Kidney (tissue), 22 donors: Measurements from ENCODE around the gene TANC1. TPM values are rescaled to one million over a fixed set of nuclear protein-coding genes. Genes with fewer than 3 reads are reported as not detected.

ENCODE experiments used
- DNase-seq, 5 donors: peaks; one replicate each; pipeline ENCODE4 v3.0.0-alpha.2; 2013 to 2020
- FAIRE-seq: peaks from 2 replicates; lab custom pipeline; 2012; peaks lifted over from hg19 to GRCh38; lab: Jason Lieb, UNC
- H3K27ac ChIP-seq, 2 donors: one replicate each; pipeline ENCODE4 v1.7.0; 2013; ENCODE audit warnings: low read depth in 2 of 2, low read length in 2 of 2, inconsistent platforms in 1 of 2
- H3K27me3 ChIP-seq: one replicate; pipeline ENCODE4 v1.7.1; 2013; ENCODE audit warnings: low read length, inconsistent platforms; ENCODE audit not compliant: control insufficient read depth, insufficient read depth
- H3K36me3 ChIP-seq, 3 donors: one replicate each; pipeline versions ENCODE4 v1.7.0 to v1.7.1; 2013; ENCODE audit warnings: low read length in 3 of 3, control low read depth in 1 of 3, inconsistent platforms in 1 of 3; ENCODE audit not compliant: insufficient read depth in 3 of 3, control insufficient read depth in 2 of 3
- H3K4me1 ChIP-seq, 3 donors: one replicate each; pipeline versions ENCODE4 v1.7.0 to v1.7.1; 2013; ENCODE audit warnings: low read length in 3 of 3, inconsistent platforms in 1 of 3, low read depth in 1 of 3; ENCODE audit not compliant: control insufficient read depth in 2 of 3, insufficient read depth in 2 of 3
- H3K4me3 ChIP-seq, 3 donors: one replicate each; pipeline versions ENCODE4 v1.7.0 to v1.8.1; 2013; ENCODE audit warnings: low read length in 3 of 3, control low read depth in 1 of 3, inconsistent platforms in 1 of 3
- H3K9ac ChIP-seq, 3 donors: one replicate each; pipeline versions ENCODE4 v1.7.0 to v1.7.1; 2013; ENCODE audit warnings: low read length in 3 of 3, control low read depth in 1 of 3, inconsistent platforms in 1 of 3
- H3K9me3 ChIP-seq, 3 donors: one replicate each; pipeline versions ENCODE4 v1.7.0 to v1.7.1; 2013; ENCODE audit warnings: low read length in 3 of 3, control low read depth in 1 of 3, inconsistent platforms in 1 of 3; ENCODE audit not compliant: control insufficient read depth in 2 of 3, insufficient read depth in 1 of 3
- intact Hi-C: fragments of 100-400 bp; cut with DNase I; formaldehyde crosslinking; loops from one replicate; pipeline ENCODE4 v1.11.1; 2022
- long read RNA-seq, 10 donors: library from polyadenylated mRNA in 1 of 10; unstranded in 1 of 10; transcript quantifications; one replicate each; pipeline ENCODE4 v2.0.0 and lab custom pipeline, GENCODE V29; 2021 to 2026
- polyA plus RNA-seq: library from polyadenylated mRNA; stranded (reverse); fragments of 350-450 nt; fragmentation: Illumina TruSeq; extraction: RNeasy Lipid Tissue Mini Kit (QIAGEN cat#74804); gene quantifications from one replicate; pipeline ENCODE4 v1.2.3, GENCODE V29; 2014; ENCODE audit warnings: low read depth, low replicate concordance; ENCODE audit not compliant: insufficient read depth
- total RNA-seq: library from RNA; stranded (reverse); fragmentation: NEBNext Ultra II Directional; extraction: Animal tissue kit (Norgen Biotek cat#: 25700); gene quantifications from one replicate; pipeline ENCODE4 v1.2.1, GENCODE V29; 2021
- TF ChIP-seq, protein P1 (sequence below): IDR thresholded peaks from 3 replicates; pipeline ENCODE4 v1.5.1; 2012; ENCODE audit warnings: mild to moderate bottlenecking, moderate library complexity, borderline replicate concordance; ENCODE audit not compliant: insufficient read depth; ENCODE audit errors: extremely low read depth
- donor health status: control.
- donor health status: control.
- donor health status: control.
- donor health status: control.
- donor health status: control.
- donor health status: DM: yes; HTN: yes; CAD: no.
- donor health status: Normal renal cell carcinoma (clear cell type).

The TANC1 gene
- total RNA-seq, result 39.0 TPM
- polyA plus RNA-seq, result 9.2 TPM
- long read RNA-seq, donor 1, full-length matches to known transcripts, result 1 of 1 reads
- long read RNA-seq, donor 1, partial matches to known transcripts, result 0 of 1 reads
- long read RNA-seq, donor 1, other reads (novel, unspliced or antisense), result 0 of 1 reads
- long read RNA-seq, donor 2, full-length matches to known transcripts, result 4 of 4 reads
- long read RNA-seq, donor 2, partial matches to known transcripts, result 0 of 4 reads
- long read RNA-seq, donor 2, other reads (novel, unspliced or antisense), result 0 of 4 reads
- long read RNA-seq, donor 3, result 0 reads
- long read RNA-seq, donor 4, full-length matches to known transcripts, result 3 of 21 reads
- long read RNA-seq, donor 4, partial matches to known transcripts, result 18 of 21 reads
- long read RNA-seq, donor 4, other reads (novel, unspliced or antisense), result 0 of 21 reads
- long read RNA-seq, donor 5, result 0 reads
- long read RNA-seq, donor 6, full-length matches to known transcripts, result 2 of 2 reads
- long read RNA-seq, donor 6, partial matches to known transcripts, result 0 of 2 reads
- long read RNA-seq, donor 6, other reads (novel, unspliced or antisense), result 0 of 2 reads
- long read RNA-seq, donor 7, full-length matches to known transcripts, result 2 of 38 reads
- long read RNA-seq, donor 7, partial matches to known transcripts, result 21 of 38 reads
- long read RNA-seq, donor 7, other reads (novel, unspliced or antisense), result 15 of 38 reads
- long read RNA-seq, donor 8, result 0 reads
- long read RNA-seq, donor 9, result 0 reads
- long read RNA-seq, donor 10, full-length matches to known transcripts, result 3 of 20 reads
- long read RNA-seq, donor 10, partial matches to known transcripts, result 10 of 20 reads
- long read RNA-seq, donor 10, other reads (novel, unspliced or antisense), result 7 of 20 reads

GRCh38 chr2:158968396-158969161, at the start of gene TANC1:
TSS of gene TANC1 (plus strand) at chr2:158968640. CDS start at chr2:159065911, 97,271 bp downstream.
- intact Hi-C loops, result no loop called here
- no peak for FAIRE-seq
- TF ChIP-seq, protein P1, sequence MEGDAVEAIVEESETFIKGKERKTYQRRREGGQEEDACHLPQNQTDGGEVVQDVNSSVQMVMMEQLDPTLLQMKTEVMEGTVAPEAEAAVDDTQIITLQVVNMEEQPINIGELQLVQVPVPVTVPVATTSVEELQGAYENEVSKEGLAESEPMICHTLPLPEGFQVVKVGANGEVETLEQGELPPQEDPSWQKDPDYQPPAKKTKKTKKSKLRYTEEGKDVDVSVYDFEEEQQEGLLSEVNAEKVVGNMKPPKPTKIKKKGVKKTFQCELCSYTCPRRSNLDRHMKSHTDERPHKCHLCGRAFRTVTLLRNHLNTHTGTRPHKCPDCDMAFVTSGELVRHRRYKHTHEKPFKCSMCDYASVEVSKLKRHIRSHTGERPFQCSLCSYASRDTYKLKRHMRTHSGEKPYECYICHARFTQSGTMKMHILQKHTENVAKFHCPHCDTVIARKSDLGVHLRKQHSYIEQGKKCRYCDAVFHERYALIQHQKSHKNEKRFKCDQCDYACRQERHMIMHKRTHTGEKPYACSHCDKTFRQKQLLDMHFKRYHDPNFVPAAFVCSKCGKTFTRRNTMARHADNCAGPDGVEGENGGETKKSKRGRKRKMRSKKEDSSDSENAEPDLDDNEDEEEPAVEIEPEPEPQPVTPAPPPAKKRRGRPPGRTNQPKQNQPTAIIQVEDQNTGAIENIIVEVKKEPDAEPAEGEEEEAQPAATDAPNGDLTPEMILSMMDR, result no peak
- peak; percentile 95 to 98 (median 97) for DNase-seq
- Histone ChIP-seq H3K27me3 (no peaks in the 10 kb centered on the region), H3K9me3 (no peaks in the 10 kb centered on the region), H3K9ac (peak within 1 kb of the TSS; percentile 77 to 86 (median 79)), H3K4me1 (peaks cover 0 to 15% (median 12%) of the 10 kb centered on the region in 3 donors), H3K27ac (peak within 1 kb of the TSS; percentile 82 to 86), H3K36me3 (no peaks in the 10 kb centered on the region), H3K4me3 (peak within 1 kb of the TSS; percentile 81 to 90 (median 86))

DNA sequence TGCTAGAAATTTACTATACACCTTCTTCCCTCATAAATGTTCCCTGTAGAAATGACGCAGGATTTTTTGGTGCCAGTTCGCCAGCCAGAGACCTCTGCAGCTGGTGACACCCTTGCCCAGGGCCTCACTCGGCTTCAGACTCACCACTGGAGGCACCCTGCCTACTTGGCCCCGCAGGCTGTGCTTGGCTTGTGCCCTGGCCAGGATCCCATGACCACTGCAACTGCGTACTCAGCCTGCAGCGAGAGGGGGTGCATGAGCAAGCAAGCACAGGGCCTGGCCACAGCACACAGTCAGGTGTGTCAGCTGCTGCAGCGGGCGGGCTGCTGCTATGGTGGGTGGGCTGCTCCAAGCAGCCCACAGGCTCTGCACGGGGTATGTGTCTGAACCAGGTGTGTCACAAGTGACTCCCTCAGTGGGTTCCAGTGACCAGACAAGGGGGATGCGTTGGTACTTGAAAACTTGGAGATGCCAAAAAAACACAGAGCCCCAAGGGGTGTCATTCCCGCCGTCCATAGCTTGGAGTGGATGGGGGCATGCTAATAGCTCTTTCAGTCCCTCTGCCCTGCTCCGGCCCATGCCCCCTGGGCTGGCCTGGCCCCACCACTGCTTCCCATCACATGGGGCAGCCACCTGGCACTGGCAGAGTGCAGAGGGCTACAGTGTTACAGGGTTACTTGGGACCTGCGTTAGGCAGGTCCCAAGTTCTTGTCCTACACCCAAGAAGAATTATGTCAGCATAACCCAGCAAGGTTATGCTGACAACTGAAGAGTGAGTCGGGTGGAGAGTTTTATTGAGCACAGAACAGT, 46.6 kb upstream of the TANC1 start:
- FAIRE-seq (no peak), DNase-seq (peak in 1 of 5 donors; percentile 75)
- intact Hi-C loops, result no loop called here
- H3K4me3 ChIP-seq, result no peak overlapping the region
- H3K36me3 ChIP-seq, result no peaks in the 10 kb centered on the region
- TF ChIP-seq, protein P1, result no peak
- H3K27ac ChIP-seq, result no peak overlapping the region
- no peaks in the 10 kb centered on the region for H3K27me3 ChIP-seq
- H3K9ac ChIP-seq, result no peak overlapping the region
- H3K9me3 ChIP-seq, result no peaks in the 10 kb centered on the region
- H3K4me1 ChIP-seq, result peaks cover 0 to 6% (median 0%) of the 10 kb centered on the region in 3 donors

DNA sequence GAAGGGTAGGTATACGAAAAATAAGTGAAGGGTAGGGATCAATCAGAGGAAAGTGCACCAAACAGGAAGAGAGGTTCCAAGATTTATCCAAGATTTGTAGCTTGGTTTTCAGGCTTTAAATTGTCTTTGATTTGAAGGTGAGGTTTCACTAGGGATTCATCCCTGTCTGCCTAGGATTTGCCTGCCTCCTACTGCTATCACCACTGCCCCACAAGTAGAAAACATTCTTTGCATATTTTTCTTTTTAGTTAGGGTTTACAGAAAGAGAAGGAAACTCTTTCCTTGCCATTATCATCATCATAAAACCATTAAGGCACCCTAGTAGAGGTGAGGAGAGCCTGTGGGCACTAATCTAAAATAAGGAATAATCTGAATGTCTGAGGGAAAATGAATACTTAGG, 45.8 kb upstream of the TANC1 start:
- no peak for FAIRE-seq
- Histone ChIP-seq H3K27ac (no peak overlapping the region), H3K27me3 (no peaks in the 10 kb centered on the region), H3K9me3 (no peaks in the 10 kb centered on the region), H3K9ac (no peak overlapping the region), H3K36me3 (no peaks in the 10 kb centered on the region), H3K4me1 (peaks cover 0 to 6% (median 0%) of the 10 kb centered on the region in 3 donors), H3K4me3 (no peak overlapping the region)
- DNase-seq, result no peak
- intact Hi-C loops, result no loop called here
- TF ChIP-seq, protein P1, result no peak
